Measurements from ENCODE around the gene PRSS37.
"Not testable (repeated sequence)": the region's sequence is repeated elsewhere in the genome, so short reads cannot be mapped to it uniquely, and the experiment has no call there.

PRSS37 gene

GRCh38 chr7:141844256-141844655 lies 3.0 kb upstream of the PRSS37 start:
- no peak for DNase-seq (ENCODE audit: low read depth)
- no peak for TF ChIP-seq CTCF (IDR thresholded peaks at IDR 0.05; ENCODE audit: insufficient read depth, low read depth, low read length, missing control alignments)

GRCh38 chr7:141842904-141843303 lies 1.6 kb upstream of the PRSS37 start:
- no peak for DNase-seq (ENCODE audit: low read depth)
- no peak overlapping the region for H3K4me3 ChIP-seq (ENCODE audit: low read depth, low read length)
- no peak for TF ChIP-seq CTCF (IDR thresholded peaks at IDR 0.05; ENCODE audit: insufficient read depth, low read depth, low read length, missing control alignments)

More at GRCh38 chr7:141844256-141844655, 3.0 kb upstream of the PRSS37 start:
- H3K4me3 ChIP-seq (ENCODE audit: low read depth, low read length) = no peak overlapping the region

GRCh38 chr7:141840708-141841107 lies 577 bp downstream of the PRSS37 start:
- no peak overlapping the region for H3K4me3 ChIP-seq (ENCODE audit: low read depth, low read length)
- no peak for DNase-seq (ENCODE audit: low read depth)
- TF ChIP-seq CTCF (IDR thresholded peaks at IDR 0.05; ENCODE audit: insufficient read depth, low read depth, low read length, missing control alignments) = no peak

GRCh38 chr7:141839256-141839655 lies 2.0 kb downstream of the PRSS37 start:
- no peak for TF ChIP-seq CTCF (IDR thresholded peaks at IDR 0.05; ENCODE audit: insufficient read depth, low read depth, low read length, missing control alignments)
- no peak for DNase-seq (ENCODE audit: low read depth)
- no peak overlapping the region for H3K4me3 ChIP-seq (ENCODE audit: low read depth, low read length)

GRCh38 chr7:141838581-141838980 lies 2.7 kb downstream of the PRSS37 start:
- DNase-seq (ENCODE audit: low read depth) = no peak
- no peak overlapping the region for H3K4me3 ChIP-seq (ENCODE audit: low read depth, low read length)
- TF ChIP-seq CTCF (IDR thresholded peaks at IDR 0.05; ENCODE audit: insufficient read depth, low read depth, low read length, missing control alignments) = no peak

GRCh38 chr7:141837683-141838082 lies 3.6 kb downstream of the PRSS37 start:
- DNase-seq (ENCODE audit: low read depth) = no peak
- no peak for TF ChIP-seq CTCF (IDR thresholded peaks at IDR 0.05; ENCODE audit: insufficient read depth, low read depth, low read length, missing control alignments)
- no peak overlapping the region for H3K4me3 ChIP-seq (ENCODE audit: low read depth, low read length)

- H3K4me3 ChIP-seq (ENCODE audit: low read depth, low read length); DNase-seq (ENCODE audit: low read depth): not testable (repeated sequence)
Measured at GRCh38 chr7:141822432-141822831, 18.9 kb downstream of the PRSS37 start.
